Inflammatory macrophage treated with lipopolysaccharide for 1 hour (primary cell): ENCODE measurements around the gene ONECUT3.
"Not testable (repeated sequence)": the region's sequence is repeated elsewhere in the genome, so short reads cannot be mapped to it uniquely, and the experiment has no call there.

Experiments used
- DNase-seq, 2 donors: peaks; one replicate each; pipeline ENCODE4 v3.0.0-alpha.2; 2020 to 2022

ONECUT3 gene

DNA sequence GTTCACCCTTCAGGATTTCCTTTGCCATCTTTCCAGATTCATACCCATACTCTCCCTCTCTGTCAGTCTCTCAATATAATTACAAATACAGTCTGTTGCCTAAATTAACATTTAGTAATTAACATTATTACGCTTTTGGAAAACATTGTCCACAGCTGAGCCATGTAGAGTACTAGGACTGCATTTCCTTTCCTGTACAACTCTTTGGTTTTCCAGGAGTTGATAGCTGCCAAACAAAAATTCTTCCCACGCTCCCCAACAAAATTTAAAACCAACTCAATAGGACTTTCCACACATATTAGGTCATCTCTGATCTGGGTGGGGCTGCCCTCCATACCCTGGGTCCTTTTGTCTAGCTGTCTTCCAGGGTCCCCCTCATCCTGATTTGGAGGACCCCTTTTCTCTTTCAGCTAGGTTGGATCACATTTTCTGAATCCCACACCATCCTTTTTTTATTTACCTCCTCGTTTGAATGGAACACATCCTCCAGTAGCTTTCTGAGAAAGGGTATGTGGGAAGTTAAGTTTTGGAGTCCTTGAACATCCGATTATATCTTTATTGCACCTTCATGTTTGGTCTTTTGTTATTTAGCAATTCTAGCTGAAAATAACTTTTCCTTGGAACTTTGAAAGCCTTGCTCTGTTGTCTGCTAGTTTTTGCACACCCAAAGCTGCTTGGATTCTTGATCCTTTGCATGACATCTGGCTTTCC is 17.7 kb downstream of the ONECUT3 start:
- no peak for DNase-seq

DNA sequence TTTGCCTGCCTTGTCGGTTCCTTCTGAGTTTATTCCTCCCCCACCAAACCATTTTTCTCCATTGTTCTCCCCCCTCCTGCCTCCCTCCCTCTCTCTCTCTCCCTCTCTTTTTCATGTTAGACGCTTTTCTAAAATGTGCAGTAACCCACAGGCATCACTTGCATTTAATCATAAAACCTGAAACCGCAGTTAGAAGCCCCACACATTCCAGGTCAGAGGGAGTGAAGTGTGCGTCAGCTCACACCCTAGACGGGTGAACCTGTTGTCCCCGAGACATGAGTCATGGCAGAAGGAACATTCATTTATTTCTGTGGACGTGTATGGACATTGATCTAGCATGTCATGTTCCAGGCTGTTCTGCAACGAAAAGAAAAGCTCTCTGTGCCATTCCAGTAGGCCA is 19.9 kb downstream of the ONECUT3 start:
- DNase-seq, result no peak

DNA sequence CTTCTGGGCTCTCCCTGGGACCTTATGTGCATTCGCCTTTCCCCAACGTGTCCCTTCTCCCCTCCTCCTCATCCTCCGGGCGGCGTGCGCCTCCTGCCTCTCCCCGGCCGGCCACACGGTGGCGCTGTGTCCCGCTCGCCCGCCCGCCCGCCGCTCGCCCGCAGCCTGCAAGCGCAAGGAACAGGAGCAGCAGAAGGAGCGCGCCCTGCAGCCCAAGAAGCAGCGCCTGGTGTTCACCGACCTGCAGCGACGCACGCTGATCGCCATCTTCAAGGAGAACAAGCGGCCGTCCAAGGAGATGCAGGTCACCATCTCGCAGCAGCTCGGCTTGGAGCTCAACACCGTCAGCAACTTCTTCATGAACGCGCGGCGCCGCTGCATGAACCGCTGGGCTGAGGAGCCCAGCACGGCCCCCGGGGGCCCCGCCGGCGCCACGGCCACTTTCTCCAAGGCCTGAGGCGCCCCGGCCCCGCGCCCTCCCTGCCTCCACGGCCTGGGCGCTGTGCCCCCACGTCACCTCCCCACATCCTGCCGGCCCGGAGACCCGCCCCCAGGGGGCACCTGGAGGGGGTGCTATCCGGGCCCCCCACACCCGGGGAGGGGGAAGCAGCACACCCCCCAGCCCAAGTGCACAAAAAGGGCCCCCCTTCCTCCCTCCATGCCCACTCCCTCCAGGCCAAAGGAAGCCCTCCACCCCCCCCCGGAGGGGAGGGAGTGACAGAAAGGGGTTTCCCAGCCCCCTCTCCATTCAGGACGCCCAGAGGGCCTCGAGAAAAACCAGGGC is 21.9 kb downstream of the ONECUT3 start:
- DNase-seq, result no peak

DNA sequence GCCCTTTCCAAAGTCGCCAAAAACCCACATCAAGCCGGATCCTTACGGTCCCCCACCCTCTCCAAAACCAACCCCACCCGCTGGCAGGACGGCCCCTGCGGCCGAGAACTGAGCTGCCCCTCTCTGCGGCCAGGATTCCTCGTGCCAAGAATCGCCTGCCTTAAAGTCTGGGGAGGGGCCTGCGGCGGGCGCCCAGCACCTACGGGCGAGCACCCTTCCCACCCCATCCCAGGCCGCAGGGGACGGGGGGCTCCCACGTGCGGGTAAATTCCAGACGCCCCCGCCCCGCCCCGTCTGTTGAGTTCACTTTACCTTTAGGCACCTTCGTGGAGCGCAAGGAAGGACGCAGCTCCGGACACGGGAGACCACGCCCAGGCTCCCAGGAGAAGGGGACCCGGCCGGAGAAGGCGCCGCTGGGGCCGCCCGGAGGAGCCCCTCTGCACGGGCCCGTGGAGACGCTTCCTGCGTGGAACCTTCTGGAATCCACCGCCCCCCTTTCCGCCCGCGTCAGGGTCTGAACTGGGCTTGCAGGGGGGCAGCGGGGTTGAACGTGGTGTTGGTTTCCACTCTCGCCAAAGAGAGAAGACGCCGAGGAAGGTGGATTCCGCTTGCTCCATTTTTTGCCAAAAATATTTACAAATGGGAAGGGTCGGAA is 22.8 kb downstream of the ONECUT3 start:
- DNase-seq, result no peak

DNA sequence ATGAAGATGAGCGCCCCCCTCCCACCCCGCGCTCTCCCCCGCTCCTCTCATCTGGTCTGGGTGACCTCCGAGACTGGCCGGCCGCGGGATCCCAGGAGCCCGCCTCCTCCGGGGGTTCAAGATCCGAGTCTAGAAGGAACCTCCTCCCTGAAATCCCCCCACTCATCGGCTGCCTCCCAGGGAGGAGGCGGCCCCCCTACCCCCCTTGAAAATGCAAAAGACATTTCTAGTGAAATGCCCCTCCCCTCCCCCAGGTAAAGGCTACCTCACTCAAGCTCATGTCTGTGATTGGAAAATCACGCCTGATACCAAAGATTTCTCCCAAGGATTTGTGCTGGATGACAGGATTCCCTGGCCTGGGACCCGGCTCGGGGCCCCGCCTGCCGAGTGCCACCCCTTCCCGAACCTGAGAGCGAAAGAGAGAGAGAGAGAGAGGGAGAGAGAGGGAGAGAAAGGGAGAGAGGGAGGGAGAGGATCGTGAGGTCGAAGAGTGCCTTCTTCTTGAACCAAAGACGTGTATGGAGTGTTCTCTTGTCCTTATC is 23.4 kb downstream of the ONECUT3 start:
- DNase-seq, result no peak

DNA sequence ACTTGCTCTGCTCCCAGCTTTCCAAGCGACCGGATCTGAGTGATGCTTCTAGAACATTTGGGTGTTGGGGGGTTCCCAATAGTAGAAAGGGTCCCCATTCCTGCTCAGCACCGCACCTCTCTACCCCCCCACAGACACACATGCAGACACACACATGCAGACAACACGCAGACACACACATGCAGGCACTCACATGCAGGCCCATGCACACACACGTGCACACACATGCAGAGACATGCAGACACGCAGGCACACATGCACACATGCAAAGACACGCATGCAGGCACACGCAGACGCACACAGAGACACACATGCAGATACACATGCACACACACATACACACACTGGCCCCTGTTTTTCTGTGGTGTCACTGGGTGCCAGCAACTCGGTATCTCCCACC is 23.8 kb downstream of the ONECUT3 start:
- no peak for DNase-seq

DNA sequence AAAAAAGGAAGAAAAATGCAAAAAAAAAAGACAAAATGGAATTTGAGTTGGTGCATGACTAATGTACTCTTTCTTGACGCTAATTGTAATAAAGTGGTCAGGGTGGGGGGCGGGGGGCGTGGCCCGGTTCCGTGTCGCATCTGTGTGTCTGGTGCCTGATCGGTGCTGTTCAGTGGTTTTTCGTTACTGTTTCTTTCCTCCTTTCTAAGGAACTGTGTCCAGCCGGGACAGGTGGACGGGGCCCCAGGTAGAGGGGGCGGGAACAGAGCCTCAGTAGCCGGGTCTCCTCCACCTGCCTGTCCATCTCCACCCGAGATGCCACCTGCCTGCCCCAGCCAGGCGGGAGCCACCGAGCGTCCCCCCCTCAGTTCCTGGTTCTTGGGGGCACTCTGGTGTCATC is 26.3 kb downstream of the ONECUT3 start:
- no peak for DNase-seq

DNA sequence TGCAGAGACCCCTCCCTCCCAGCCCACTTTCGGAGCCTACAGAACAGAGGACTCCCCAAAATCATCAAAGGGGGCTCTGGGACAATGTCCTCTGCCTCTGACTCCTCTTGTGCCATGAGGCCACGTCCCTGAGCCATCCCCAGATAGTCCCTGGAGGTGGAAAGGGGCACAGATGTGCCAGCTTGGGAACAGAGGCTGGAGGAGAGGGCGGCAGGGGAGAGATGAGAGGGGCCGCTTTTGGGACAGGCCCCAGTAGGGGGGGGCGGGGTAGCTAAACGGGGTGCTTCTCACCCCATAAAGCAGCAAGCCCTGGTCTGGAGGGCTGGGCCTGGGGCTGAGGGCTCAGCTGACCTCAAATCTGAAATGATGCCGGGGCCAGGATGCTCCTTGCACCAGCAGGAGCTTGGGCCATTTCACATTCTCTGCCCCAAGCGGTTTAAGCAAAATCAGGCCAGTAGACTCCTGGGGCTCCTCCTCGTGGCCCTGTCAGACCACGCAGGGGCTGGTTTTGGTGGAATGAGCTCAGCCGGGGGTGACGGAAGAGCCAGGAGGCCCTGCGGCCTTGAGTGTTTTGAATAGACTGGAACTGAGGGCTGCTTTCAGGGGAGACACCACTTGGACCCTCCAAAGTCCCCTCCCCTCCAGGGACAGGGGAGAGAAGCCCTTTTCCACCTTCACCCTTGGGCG is 27.1 kb downstream of the ONECUT3 start:
- DNase-seq, result peak in 1 of 2 donors; percentile 11

DNA sequence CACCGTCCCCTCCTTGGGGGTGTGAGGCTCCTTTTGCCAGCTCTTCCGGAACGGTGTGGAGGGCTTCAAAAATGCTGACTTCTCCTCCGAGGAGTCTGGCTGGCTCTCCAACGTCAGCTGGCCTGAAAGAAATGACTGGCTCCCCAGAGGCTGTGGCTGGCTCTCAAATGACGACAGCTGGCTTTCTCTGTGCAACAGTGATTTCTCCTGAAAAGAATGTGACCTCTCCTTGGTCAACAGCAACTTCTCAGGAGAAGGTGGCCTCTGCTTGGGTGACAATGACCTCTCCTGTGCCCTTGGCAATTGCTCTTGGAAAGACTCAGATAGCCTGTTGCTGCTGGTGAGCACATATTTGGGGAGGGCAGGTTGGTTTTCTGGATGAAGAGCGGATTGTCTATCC is 29.2 kb downstream of the ONECUT3 start:
- no peak for DNase-seq

DNA sequence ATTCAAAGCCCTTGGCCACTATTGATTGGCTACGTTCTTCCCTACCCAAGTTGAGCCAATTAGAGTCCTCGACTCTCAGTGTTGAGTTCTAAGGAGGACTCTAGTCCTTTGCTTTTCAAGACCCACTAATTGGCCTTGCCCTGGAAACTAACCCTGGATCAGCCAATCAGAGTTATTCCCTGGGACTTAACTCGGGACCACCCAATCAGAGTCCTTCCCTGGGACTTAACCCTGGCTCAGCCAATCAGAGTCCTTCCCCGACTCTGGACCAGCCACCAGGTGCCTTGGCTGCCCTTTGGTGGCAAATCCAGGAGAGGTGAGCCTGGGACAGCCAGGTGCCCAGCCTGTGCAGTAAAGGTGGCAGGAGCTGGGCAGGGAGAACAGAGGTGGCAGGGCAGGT is 30.0 kb downstream of the ONECUT3 start:
- no peak for DNase-seq

DNA sequence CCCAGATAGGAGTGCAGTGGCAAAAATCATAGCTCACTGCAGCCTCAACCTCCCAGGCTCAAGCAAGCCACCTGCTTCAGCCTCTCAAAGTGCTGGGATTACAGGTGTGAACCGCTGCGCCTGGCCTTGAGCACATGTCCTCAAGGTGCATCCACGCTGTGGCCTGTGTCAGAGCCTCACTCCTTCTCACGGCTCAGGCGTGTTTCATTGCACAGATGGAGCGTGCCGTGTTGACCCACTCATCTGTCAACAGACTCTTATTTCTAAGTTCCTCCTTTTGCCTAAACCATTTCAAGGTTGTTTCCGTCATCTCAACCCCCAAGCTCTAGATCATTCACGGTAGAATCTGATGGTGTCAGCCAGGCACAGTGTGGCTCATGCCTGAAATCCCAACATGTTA is 30.6 kb downstream of the ONECUT3 start:
- DNase-seq, result peak in 1 of 2 donors; percentile 15

DNA sequence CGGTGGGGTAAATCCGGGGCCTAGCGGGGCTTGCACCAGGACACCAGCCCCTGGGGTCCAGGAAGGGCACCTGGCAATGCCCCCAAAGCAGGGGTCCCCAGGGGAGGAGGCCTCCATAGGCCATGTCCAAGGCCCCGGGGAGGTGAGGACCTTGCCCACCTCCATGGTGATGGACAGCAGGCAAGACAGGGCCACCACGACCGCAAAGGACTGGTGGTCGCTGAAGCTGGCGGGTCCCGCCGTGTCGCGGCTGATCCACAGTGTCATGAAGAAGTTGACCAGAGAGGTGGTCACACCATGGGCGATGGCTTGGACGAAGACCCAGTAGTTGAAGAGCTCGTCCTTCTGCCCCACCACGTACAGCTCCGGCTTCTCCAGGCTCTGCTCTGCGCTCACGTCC is 32.0 kb downstream of the ONECUT3 start:
- DNase-seq, result no peak

DNA sequence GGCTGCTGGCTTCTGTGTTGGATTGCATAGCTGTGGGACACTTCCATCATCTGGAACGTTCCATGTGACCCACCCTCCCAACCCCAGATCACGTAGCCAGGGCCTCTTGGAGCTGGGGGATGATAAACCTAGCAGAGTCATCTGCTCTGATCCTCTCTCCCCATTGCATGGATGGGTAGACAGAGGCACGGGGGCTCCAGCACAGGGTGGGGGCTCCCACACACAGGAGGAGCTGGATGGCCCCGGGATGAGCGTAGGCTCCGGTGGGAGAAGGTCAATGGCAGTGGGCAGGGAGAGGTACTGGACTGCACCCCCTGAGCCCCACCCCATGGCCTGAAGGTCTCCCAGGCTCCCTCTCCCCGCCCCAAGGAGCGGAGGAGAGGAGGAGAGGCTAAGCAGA is 33.4 kb downstream of the ONECUT3 start:
- DNase-seq, result no peak

DNA sequence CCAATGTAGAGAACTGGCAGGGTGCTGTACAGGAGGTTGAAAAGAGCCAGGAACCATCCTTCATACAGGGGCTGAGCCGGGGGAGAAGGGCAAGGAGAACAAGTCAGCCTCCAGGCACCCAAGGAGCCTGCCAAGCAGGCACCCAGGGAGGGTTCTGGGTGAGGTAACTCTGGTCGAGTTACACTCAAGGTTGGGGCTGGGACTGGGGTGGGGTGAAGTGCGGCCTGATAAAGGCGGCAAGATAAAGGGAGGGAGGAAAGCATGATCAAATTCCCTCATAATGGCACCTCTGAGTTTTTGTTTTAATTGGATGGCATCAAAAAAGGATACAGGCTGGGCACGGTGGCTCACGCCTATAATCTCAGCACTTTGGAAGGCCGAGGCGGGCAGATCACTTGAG is 33.8 kb downstream of the ONECUT3 start:
- DNase-seq, result no peak

DNA sequence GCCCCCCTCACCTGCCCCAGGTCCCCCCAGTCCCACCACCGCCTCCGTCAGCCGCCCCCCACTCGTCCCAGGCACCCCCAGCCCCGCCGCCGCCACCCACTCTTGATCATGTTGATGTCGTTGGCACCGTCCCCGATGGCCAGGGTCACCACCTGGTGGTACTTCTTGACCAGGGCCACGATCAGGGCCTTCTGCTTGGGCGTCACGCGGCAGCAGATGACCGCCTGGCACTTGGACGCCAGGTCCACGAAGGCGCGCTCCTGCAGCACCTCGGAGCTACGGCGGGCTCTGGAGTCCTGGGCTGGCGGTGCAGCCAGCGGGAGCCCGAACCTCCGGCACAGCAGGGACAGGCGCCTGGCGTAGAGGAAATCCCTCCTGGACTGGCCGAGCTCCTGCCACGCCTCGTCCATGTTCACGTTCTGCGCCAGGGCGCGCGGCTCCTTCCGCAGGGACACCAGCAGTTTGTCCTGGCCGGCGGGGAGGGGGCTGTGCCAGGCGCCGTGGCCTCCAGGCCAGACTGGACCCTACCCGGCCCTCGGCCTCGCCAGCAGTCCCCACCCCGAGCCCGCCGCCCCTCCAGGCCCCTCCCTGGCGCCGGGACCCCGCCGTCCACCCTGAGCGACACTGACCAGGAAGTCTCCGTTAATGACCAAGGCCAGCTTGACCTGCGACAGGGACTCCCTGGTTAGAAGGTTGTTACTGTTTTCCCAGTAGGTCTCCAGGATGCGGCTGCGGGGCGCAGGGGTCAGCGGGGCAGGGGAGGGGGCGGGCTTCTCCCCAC is 36.1 kb downstream of the ONECUT3 start:
- DNase-seq, result no peak

DNA sequence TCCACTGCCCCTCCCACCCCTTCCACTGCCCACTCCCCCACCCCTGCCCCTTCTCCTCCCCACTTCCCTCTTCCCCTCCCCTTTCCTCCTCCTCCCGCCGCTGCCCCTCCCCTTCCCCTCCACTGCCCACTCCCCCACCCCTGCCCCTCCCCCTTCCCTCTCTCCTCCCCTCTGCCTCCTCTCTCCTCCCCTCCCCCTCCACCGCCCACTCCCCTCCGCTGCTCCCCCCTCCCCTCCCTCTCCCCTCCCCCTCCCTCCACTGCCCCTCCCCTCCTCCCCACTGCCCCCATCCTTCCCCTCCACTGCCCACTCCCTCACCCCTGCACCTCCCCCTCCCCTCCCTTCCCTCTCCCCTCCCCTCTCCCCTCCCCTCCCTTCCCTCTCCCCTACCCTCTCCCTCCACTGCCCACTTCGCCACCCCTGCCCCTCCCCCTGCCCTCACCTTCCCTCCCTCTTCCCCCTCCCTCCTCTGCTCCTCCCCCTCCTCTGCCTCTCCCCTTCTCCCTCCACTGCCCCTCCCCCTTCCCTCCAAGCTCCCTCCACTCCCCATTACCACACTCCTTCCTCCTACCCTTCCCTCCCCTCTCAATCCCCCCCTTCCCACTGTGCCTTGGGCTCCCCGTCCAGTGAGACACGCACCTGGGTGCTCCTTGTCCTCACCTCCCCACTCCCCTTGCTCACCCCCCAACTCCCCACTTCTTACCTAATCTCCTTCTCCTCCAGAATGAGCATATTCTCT is 36.9 kb downstream of the ONECUT3 start:
- DNase-seq, result no peak

DNA sequence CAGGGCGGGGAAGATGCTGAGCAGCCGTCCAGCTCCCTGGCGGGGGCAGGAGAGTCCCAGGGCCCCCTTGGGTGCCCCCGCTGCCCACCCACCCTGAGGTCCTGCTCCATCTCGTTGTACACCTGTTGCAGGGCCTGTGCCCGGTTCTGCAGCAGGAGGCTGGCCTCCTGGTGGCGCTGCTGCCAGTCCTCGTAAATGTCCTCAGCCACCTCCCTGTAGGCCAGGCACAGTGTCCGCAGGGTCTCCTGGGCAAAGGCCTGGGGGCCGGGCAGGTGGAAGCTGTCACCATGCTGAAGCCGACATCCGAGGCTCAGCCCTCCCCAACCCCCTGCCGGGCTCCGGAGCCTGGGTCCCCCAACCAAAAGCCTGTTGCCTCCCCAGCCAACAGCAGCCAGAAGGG is 38.6 kb downstream of the ONECUT3 start:
- no peak for DNase-seq

DNA sequence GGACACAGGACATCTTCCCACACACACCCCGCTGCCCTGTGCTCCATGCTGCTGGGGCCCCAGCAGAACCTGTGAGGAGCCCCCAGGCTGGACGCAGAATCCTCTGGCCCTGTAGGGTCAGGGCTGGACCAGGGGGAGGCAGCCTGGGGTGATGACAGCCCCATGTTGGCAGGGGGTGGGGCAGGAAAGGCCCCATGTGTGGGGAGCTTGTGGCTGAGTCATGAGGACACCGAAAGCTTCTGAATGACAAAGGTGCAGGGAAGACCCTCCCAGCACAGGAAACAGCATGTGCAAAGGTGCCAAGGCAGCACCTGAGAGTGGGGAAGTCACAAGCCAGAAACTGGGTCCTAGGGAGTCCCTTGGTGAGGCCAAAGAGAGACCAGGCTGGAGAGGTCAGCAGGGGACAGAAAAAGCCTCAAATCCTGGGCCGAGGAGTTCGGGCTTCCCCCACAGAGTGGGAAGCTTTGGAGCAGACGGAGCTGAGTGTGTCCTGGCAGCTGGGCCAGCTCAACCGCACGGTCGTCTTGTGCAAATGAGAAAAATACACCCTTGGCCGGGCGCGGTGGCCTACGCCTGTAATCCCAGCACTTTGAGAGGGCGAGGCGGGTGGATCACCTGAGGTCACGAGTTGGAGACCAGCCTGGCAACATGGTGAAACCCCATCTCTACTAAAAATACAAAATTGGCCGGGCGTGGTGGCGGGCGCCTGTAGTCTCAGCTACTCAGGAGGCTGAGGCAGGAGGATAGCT is 41.3 kb downstream of the ONECUT3 start:
- DNase-seq, result no peak

DNA sequence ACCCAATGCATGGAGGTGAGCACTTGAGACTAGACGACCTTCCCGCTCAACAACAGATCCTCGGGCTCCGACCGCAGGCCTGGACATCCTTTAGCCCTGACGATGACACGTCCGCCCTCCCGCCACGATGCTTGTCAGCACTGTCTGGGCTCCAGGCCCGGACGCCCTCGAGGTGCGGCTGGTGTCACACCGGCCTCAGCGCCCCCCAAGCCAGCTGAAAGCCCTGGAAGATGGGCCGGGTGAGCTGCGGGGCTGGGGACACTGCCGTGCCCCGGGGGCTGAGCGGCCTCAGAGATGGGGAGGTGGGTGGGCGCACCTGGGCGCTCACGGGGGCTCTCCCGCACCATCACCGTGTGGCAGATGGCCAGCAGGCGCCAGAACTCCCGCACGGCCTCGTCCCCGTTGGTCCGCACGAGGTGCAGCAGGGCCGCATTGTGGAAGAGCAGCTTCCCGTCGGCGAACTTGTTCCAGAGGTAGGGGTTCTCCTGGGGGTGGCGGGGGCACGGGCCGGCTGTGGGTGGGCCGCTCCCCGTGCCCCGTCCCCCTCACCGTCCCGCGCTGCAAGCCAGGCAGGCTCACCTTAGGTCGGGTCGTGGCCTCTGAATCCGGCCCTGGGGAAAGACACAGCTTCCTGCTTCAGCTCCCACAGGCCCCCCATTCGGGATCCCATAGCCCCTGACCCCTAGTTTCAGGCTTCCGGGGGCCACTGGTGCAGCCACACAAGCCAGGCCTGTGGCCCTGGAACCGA is 43.3 kb downstream of the ONECUT3 start:
- no peak for DNase-seq

DNA sequence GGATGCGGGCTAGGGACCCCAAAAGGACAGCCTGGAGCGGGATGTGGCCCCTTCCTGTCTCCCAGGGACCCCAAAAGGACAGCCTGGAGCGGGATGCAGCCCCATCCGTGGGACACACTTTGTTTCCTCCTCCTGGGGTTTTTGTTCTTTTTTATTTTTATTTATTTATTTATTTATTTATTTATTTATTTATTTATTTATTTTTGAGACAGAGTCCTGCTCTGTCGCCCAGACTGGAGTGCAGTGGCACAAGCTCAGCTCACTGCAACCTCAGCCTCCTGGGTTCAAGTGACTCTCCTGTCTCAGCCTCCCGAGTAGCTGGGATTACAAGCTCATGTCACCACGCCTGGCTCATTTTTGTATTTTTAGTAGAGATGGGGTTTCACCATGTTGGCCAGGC is 44.0 kb downstream of the ONECUT3 start:
- not testable (repeated sequence) for DNase-seq
